Measurements from ENCODE around the gene TGFA.
A peak's percentile ranks its signal among the peaks of the same experiment; 100 is the strongest.

TGFA gene

GRCh38 chr2:70458661-70459060, 95.0 kb downstream of the TGFA start:
- no peak for DNase-seq

GRCh38 chr2:70456585-70457495, 96.8 kb downstream of the TGFA start:
- DNase-seq = no peak

DNA sequence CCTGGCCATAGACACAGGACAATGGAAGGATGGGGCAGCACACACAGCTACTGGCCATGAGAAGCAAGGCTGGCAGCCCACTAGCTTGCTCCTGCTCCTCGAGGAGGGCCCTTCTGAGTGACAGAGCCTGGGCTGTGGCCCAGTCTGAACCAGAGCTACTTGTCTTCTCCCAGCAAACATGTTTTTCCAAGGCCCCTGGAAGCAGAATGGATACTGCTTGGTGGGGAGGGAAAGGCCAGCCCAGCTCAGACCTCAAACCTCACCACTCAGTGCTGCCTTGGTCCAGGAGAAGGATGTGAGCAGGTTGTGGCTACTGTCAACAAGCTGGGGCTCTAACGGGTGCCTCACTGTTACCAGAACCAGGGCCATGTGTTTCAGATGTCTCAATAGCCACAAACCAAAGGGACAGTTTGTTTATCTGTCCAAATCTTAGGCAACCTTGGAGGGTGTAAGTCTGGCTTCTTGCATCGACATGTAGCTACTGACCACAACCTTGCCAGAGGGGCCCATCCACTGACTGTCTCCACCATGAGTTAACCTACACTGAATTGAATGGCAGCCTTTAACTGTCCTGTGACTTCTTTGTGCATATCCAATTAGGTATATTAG, 98.6 kb downstream of the TGFA start:
- no peak for DNase-seq

DNA sequence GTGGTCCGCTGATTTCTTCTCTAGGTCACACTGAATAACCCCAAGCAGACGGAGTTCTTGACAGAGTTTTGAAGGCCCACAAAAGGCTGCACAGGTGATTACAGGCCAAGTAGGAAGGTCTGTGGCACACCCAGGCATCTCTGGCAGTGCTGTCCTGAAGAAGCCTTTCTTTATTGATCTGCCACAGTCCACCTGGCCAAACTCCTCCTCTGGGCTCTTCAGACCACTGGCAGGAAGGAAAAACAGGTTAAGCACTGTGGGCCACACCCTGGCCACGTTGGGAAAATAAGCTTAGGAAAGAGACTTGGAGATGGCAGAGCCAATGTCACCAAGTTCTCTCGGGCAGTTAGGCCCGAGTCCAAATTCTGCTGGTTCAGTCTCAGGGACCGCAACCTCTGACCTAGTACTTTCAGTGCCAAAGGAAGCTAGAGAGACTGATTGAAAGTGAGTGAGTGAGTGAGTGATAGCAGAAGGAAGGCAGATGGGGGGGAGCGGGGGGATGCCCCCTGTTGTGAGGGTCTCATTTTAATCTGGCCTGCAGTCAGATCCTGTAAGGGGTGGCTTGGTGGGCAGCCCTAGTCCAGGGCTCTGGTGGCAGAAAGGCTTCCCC, 102.9 kb downstream of the TGFA start:
- DNase-seq = no peak

GRCh38 chr2:70448041-70448440, 105.6 kb downstream of the TGFA start:
- no peak for DNase-seq

GRCh38 chr2:70443726-70444125, 109.9 kb downstream of the TGFA start:
- no peak for DNase-seq

GRCh38 chr2:70443078-70443465, 110.6 kb downstream of the TGFA start:
- no peak for DNase-seq

GRCh38 chr2:70442301-70443077, 111.1 kb downstream of the TGFA start:
- no peak for DNase-seq

DNA sequence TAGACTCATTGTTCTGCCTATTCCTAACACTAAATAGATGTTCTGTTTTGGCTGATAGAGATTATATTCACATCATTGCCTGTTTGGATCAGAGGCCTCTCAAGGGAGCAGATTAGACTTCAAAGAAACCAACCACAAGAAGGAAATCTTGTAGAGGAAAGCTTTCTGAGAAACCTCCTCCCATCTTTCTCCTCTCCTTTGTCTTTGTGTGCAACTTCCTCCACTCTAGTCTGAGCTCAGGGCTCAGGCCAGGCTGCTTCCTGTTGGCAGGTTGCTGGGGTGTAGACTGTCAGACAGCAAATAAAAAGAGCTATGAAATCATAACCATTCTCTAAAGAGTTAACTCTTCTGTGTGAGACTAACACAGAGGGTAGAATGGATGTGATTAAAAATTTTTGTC, 113.0 kb downstream of the TGFA start:
- DNase-seq = no peak

DNA sequence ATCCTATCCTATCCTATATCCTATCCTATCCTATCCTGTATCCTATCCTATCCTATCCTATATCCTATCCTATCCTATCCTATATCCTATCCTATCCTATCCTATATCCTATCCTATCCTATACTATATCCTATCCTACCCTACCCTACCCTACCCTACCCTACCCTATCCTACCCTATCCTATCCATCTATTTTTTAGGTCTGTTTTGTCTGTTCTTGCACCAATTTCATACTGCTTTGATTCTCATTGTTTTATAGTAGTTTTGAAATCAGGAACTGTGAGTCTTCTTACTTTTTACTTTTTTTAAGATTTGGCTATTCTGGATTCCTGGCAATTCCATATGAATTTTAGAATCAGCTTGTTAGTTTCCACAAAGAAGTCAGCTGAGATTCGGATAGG, 118.5 kb downstream of the TGFA start:
- no peak for DNase-seq

- DNase-seq = no peak
Measured at GRCh38 chr2:70433315-70433714, 120.3 kb downstream of the TGFA start.

GRCh38 chr2:70431716-70432347, 121.8 kb downstream of the TGFA start:
- no peak for DNase-seq

DNA sequence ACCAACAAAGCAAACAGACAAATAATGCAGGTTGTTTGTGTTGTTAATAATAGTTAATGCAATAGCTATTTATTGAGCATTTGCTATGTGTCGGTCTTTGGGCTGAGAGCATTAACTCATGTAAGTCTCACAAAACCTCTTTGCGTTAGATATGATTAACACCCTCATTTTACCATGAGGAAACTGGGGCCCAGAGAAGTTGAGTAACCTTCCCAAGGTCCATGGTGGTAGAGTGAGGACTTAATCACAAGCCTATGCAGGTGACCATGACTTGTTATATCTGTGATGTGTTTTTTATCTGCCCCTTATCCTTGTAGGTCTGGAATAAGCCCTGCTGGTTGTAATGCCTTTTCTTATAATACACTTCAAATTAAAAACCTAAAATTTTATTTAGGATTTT, 127.3 kb downstream of the TGFA start:
- no peak for DNase-seq

- DNase-seq = peak; percentile 19
Measured at GRCh38 chr2:70425682-70426301, 127.8 kb downstream of the TGFA start.

- no peak for DNase-seq
Measured at GRCh38 chr2:70420740-70421139, 132.9 kb downstream of the TGFA start.

- no peak for DNase-seq
Measured at GRCh38 chr2:70420143-70420542, 133.5 kb downstream of the TGFA start.

DNA sequence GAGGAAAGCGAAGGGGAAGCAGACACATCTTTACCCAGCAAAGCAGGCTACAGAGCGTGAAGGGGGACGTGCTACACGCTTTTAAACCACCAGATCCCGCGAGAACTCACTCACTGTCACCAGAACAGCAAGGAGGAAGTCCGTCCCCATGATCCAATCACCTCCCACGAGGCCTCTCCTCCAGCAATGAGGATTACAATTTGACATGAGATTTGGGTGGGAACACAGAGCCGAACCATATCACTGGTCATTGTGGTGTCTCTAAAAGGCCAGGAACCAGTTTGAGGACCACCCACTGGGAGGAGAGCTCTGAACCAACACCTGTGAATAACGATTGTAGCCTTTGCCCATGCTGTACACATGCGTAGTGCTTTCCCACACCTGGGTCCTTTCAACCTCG, 135.1 kb downstream of the TGFA start:
- no peak for DNase-seq

GRCh38 chr2:70417011-70417410, 136.6 kb downstream of the TGFA start:
- no peak for DNase-seq

DNA sequence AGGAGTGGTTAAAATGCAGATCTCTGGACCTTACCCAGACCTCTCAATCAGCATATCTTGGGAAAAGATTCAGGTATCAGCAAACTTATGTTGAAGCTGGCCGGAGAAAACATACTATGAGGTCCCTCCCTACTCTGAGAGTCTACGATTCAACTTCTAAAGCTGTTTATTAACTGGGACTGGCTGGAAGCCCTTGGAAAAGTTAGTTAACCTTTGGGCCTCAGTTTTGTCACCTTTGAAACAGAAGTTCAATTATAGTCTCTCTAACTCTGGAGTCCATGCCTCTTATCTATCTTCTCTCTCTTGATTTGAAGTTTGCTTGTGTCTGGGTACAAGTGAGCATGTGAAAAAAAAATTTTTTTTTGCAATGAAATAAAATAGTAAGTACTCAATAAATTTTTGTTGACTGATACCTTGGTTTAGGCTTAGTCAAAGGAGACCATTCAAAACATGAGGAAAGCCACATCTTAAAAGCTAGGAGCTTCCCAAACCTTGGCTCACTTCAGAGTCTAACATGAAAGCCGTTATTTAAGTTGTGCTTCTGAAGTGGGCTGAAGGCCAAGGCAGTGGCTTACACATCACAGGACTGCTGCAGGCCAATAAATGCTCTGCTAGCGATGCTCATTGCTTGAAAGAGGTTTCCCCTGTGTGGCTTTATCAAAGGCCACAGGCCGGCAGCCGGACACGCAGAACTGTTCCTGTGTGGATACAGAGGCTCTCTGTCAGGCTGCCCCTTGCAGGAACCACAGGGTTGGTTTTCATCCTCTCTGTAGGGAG, 141.1 kb downstream of the TGFA start:
- no peak for DNase-seq

- no peak for DNase-seq
Measured at GRCh38 chr2:70411483-70412125, 142.0 kb downstream of the TGFA start.

Measured in NCI-H2107 (cell line).